Measurements from ENCODE around the gene NEU1.
A peak's percentile ranks its signal among the peaks of the same experiment; 100 is the strongest.
"Not testable (repeated sequence)": the region's sequence is repeated elsewhere in the genome, so short reads cannot be mapped to it uniquely, and the experiment has no call there.

Gene NEU1

GRCh38 chr6:31837369-31838113, 25.1 kb downstream of the NEU1 start:
- DNase-seq, result no peak

DNA sequence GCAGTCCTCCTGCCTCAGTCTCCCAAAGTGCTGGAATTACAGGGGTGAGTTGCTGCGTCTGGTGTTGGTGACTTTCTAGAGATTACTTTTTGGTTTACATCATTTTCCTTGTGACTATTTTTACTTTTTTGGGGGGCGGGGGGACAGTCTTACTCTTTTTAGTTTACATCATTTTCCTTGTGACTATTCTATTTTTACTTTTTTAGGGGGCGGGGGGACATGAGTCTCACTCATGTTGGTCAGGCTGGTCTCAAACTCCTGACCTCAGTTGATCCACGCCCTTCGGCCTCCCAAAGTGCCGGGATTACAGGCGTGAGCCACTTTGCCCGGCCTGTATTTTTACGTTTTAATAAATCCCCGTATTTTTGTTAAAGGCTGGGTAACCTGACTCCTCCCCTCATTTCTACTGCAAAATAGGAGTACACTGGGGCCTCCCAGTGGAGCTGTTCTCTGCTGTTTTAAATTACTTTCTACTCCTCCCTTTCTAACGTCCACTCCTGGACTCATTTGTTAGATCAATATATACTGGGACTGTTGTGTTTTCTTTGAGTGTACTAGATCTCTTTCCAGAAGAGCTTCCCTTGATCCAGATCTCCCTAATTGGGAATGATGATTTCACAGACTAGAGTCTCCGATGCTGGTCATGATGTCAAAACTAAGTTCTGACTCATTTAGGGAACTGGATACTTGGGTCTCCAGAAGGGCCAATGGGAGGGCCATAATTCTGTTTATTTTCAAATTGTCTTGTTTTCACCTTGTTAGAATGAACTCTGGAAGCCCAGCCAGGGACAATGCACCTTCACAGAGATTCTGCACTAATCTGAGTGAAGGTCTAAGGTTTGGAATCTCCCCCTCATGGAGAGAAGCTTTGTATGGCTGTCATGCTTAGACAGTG, 25.9 kb downstream of the NEU1 start:
- peak; percentile 21 for DNase-seq

GRCh38 chr6:31836047-31836473, 26.6 kb downstream of the NEU1 start:
- DNase-seq, result no peak

GRCh38 chr6:31834367-31835250, 28.0 kb downstream of the NEU1 start:
- peak; percentile 86 for DNase-seq

DNA sequence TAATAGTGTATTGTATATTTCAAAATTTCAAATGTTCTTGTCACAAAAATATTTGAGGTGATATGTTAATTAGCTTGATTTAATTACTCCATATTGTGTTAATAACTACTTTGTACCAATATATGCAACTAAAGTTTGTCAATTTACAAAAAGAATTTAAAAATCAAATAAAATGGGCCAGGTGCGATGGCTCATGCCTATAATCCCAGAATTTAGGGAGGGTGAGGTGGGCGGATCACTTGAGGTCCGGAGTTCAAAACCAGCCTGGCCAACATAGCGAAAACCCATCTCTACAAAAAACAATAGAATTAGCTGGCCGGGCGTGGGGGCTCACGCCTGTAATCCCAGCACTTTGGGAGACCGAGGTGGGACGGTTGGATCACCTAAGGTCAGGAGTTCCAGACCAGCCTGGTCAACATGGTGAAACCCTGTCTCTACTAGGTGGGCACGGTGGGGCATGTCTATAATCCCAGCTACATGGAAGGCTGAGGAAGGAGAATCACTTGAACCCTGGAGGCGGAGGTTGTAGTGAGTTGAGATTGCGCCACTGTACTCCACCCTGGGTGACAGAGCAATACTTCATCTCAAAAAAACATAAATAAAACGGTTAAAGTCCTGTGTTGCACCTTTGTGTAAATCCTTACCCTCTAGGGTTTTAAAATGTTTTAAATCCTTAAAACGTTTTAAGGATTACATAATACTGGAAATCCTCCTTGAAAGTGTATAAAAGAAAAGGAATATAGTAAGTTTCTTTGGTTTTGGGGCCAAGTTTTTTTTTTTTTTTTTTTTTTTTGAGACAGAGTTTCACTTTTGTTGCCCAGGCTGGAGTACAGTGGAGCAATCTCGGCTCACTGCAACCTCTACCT, 31.0 kb downstream of the NEU1 start:
- DNase-seq, result no peak

DNA sequence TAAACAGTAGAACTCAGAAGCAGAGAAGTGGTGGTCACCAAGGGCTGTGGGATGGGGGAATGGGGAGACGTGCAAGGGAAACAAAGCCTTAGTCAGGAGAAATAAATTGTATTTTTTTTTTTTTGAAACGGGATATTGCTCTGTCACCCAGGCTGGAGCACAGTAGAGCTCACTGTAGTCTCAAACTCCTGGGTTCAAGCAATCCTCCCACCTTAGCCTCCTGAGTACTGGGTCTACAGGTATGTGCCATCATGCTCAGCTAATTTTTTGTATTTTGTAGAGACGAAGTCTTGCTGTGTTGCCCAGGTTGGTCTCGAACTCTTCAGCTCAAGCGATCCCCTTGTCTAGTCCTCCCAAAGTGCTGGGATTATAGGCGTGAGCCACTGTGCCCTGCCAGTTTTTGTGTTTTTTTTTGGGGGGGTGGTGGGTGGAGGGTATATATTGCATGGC, 31.7 kb downstream of the NEU1 start:
- DNase-seq, result no peak

DNA sequence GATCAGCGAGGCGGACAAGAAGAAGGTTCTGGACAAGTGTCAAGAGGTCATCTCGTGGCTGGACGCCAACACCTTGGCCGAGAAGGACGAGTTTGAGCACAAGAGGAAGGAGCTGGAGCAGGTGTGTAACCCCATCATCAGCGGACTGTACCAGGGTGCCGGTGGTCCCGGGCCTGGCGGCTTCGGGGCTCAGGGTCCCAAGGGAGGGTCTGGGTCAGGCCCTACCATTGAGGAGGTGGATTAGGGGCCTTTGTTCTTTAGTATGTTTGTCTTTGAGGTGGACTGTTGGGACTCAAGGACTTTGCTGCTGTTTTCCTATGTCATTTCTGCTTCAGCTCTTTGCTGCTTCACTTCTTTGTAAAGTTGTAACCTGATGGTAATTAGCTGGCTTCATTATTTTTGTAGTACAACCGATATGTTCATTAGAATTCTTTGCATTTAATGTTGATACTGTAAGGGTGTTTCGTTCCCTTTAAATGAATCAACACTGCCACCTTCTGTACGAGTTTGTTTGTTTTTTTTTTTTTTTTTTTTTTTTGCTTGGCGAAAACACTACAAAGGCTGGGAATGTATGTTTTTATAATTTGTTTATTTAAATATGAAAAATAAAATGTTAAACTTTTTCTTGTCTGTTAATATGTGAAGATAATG, 32.9 kb downstream of the NEU1 start:
- peak; percentile 34 for DNase-seq

GRCh38 chr6:31827286-31828079, 35.1 kb downstream of the NEU1 start, which contains the start of gene HSPA1B:
Gene HSPA1B (plus strand): TSS chr6:31827738. CDS start chr6:31827951, 213 bp downstream.
- DNase-seq, result peak; percentile 100

DNA sequence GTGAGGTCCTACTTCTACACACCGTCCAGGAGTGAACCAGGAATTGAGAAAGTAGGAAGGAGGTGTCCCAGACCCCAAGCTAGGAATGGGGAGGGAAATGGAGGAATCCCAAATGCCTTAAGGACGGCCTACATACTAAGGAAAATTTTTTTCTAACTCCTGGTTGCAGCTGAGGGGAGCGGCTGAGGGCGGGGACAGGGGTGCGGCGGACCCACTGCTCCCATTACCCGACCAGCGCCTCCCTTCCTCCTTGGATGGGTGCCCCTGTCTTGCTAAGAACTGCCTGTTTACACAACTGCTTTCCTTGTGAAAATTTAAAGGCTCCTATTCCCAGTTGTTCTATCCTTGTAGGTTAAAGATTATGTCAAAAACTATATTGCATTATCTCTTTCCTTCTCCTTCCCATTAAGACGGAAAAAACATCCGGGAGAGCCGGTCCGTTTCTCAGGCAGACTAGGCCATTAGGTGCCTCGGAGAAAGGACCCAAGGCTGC, 35.8 kb downstream of the NEU1 start:
- peak; percentile 87 for DNase-seq

DNA sequence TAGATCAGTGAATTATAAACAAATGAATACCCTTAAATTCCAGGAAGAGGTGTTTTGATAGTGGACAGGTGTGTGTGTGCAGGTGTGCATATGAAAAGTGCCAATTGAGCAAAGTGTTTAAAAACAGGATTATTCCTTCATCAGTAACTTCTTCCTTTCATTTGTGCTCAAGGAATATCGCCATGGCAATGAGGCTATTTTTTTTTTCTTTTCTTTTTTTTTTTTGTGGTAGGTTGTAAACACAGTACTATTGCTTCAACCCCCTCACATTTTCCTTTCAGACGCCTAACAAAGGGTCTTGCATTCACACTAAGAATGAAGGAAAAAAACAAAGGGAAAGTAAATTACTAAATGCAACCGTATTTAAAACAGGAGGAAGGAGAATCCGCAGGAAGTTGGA, 37.1 kb downstream of the NEU1 start:
- no peak for DNase-seq

GRCh38 chr6:31823592-31824196, 38.9 kb downstream of the NEU1 start:
- DNase-seq, result not testable (repeated sequence)

GRCh38 chr6:31822036-31822821, 40.4 kb downstream of the NEU1 start:
- peak; percentile 69 for DNase-seq

GRCh38 chr6:31821301-31822035, 41.2 kb downstream of the NEU1 start:
- peak; percentile 43 for DNase-seq

DNA sequence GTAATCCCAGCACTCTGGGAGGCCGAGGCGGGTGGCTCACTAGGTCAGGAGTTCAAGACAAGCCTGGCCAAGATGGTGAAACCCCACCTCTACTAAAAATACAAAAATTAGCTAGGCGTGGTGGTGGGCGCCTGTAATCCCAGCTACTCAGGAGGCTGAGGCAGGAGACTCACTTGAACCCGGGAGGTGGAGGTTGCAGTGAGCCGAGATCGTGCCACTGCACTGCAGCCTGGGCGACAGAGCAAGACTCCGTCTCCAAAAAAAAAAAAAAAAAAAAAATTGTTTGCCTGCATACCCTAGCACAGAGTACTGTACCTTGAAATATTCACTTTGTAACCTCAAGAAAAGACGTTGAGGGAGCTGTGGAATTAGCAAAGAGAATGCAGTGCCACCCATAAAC, 42.2 kb downstream of the NEU1 start:
- not testable (repeated sequence) for DNase-seq

DNA sequence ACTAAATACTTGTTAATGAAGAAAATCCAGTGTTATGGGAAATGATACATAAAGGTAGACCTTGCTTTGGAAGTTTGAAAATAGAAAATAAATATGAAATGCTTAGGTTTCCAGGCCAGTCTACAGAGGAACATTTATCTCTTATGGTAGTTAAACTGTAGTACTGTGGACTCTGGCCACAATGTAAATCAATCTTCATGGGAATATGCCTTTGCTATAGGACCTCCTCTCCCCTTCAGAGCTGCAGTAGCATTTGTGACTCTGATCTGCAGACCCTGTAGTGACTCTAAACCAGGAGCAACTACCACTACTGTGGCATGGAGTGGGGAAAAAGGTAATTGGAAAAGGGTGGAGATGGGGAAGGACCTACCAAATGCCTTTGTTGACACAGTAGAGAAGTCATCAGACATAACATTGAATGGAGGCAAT, 42.7 kb downstream of the NEU1 start:
- DNase-seq, result no peak

DNA sequence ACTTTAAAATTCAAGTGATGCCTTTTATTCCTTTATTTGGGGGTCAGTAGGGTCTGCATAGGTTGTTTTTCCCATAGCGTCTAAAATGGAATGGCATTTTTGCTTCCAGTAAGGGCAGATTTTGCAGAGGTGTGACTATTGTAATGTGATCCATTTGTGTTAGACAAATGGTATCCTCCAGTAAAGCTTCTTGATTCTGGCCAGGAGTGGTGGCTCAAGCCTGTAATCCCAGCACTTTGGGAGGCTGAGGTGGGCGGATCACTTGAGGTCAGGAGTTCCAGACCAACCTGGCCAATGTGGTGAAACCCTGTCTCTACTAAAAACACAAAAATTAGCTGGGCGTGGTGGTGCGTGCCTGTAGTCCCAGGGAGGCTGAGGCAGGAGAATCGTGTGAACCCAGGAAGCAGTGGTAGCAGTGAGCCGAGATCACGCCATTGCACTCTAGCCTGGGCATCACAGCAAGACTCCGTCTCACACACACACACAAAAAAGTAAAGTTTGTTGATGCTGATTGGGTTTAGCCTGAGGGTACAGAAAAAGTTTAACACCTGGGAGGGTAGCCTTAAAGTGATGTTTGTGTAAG, 44.6 kb downstream of the NEU1 start:
- DNase-seq, result not testable (repeated sequence)

Data from fibroblast of skin of abdomen (primary cell).